GM21717 (cell line): ENCODE measurements around the gene ZNF597.
"Not testable (repeated sequence)": the region's sequence is repeated elsewhere in the genome, so short reads cannot be mapped to it uniquely, and the experiment has no call there.

Experiments
- ATAC-seq: cut with Tn5 transposase; IDR thresholded peaks from one replicate; pipeline ENCODE4 v1.9.1; 2021; ENCODE audit warnings: mild to moderate bottlenecking, moderate library complexity; ENCODE audit not compliant: unreplicated experiment

ZNF597 gene

DNA sequence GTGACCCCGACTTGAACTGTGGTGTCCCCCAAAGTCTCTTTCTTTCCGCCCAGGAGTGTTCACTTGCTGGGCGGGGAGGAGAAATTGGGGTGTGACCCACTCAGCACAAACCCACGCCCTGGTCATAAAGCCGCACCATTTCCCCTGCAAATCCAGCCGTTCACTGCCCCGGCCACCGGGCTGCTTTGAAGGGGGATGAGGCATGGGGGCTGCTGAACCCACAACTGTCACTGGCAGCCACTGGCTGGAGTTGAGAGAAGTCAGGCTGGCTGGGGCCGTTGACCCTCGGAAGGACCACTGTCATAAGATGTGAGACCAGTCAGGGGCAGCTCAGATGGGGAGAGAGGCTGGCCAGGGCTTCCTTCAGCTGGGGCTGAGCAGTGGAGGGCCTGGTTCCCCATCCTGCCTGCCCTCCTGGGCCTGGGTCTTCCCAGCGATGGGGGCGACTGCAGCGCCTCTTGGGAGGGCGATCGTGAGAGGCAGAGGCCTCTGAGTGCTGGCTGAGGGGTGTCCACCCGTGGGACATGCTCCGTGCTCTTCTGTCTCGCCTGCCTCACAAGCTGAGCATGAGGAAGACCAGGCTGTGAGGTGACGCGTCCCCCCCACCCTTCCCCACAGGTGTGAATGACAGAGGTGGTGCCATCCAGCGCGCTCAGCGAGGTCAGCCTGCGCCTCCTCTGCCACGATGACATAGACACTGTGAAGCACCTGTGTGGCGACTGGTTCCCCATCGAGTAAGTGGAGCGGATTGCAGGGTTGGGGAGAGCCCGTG, 32.5 kb upstream of the ZNF597 start:
- no peak for ATAC-seq

- ATAC-seq, result not testable (repeated sequence)
These were observed 31.6 kb upstream of the ZNF597 start for GRCh38 chr16:3474870-3475269.

DNA sequence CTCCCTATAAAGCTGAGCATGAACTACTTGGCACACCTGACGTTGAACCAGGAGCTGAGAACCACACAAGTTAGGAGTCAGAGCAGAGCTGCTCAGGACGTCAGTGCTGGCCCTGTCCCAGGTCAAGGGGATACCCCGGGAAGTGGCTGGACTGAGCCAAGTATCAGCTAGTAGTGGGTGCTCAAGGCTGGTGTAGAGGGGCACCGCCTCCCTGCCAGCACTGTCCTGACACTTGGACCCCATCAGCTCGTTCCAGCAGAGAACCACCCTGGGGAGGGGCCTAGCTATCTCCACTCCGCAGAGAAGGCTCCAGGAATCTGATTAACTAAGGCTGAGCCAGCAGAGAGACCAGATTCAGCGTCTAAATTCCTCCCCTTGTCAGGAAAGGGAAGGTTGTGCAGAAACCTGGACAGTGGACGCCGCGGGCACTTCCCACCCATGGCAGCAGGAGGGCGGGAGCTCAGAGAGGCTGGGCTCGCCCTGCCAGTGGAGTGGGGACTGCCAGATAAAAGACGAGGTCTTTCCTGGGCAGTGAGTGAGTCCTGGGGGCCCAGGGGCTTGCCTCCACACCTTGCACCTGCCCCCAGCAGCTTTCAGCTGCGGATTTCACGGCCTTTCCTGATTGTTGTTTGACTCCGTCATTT, 31.0 kb upstream of the ZNF597 start:
- no peak for ATAC-seq

DNA sequence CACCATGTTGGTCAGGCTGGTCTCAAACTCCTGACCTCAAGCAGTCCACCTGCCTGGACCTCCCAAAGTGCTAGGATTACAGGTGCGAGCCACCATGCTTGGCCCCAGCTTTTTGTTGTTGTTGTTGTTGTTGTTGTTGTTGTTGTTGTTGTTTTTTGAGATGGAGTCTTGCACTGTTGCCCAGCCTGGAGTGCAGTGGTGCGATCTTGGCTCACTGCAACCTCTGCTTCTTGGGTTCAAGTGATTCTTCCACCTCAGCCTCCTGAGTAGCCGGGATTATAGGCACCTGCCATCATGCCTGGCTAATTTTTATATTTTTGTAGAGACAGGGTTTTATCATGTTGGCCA, 30.3 kb upstream of the ZNF597 start:
- not testable (repeated sequence) for ATAC-seq

- no peak for ATAC-seq
These were observed 29.7 kb upstream of the ZNF597 start for GRCh38 chr16:3472878-3473595.

DNA sequence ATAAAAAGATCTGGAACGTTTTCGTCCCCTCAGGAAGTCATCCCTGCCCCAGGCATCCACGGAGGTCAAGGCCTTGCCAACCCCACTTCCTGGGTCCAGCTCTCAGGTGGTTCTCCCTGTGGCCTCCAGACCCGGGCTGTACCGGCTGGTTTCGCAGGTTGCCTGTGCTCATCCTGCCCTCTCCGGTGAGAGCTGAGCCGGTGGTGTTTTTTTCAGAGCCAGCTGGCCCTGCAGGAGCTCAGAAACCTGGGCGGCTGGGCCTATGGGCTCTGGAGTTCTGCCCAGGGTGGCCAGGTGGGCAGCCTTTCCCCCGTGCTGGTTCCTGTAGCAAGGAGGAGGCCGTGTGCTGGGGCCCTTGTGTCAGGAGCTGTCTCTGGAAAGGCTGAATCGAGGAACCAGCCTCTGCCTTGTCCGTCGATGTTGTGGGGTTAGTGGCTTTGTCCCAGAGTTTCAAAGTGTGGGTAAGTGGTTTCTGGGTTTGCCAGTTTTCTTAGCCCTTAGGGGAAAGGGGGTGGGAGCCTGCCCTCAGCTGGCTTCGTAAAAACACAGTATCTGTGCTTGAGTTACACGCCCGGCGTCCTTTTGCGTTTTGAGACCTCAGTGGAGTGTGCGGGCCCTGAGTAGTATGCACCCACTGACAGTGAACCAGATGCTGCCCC, 28.3 kb upstream of the ZNF597 start:
- no peak for ATAC-seq

DNA sequence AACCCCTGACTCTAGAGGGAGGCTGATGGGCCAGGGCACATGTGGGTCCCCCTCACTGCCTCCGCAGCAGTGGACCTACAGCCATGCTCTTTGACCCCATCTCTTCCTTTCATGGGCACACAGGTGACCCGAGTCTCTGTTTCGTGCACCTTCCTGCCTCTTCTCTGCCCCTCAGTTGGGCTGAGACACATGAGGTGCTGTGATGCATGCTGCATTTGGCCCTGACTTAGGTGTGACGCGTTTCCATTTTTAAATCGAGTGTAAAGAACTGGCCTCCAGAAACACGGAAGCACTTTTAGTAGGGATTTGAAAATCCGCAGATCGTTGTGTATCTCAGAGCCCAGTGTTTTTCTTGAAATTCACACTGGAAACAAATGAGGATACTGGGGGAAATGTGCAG, 27.4 kb upstream of the ZNF597 start:
- no peak for ATAC-seq

GRCh38 chr16:3469736-3470135, 26.4 kb upstream of the ZNF597 start:
- ATAC-seq, result no peak

- no peak for ATAC-seq
These were observed 25.2 kb upstream of the ZNF597 start for GRCh38 chr16:3468501-3468900.

- no peak for ATAC-seq
These were observed 24.6 kb upstream of the ZNF597 start for GRCh38 chr16:3467921-3468320.

DNA sequence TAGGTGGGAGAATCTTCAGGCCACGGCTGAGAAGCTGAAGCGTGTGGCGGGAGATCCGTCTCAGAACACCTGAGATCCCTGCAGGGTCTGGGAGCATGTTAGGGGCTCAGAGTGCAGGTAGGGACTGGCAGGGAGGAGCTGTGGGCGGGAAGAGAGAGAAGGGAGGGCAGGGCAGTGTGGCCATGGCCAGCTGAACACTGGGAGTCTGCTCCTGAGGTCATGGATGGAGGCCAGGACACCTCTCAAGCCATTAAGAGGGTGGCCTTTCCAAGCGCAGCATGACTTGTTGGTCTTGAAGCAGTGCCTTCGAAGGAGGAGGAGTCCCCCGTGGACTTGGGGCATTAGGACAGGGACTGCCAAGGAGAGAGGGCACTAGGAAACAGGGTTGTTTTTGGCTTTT, 23.9 kb upstream of the ZNF597 start:
- ATAC-seq, result no peak

- no peak for ATAC-seq
These were observed 22.7 kb upstream of the ZNF597 start for GRCh38 chr16:3465911-3466584.

- ATAC-seq, result no peak
These were observed 22.0 kb upstream of the ZNF597 start for GRCh38 chr16:3465301-3465700.

DNA sequence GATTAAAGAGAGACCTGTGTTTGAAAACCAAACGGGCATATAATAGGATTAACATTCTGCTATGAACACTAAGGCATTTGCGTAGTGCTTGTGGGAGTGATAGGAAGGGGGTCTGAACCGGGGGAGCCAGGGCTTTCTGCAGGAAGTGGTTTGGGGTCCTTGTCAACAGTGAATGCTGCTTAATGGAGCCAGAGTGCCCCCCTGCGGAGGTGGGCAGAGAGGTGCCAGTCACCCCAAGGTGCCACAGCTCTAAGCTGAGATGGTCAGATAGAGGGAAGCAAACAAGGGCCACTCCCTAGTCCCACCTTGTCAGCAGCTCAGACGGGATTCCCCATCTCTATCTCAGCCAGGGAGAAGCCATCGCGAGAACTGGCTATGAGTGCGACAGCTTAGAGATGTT, 17.8 kb upstream of the ZNF597 start:
- ATAC-seq, result no peak

- ATAC-seq, result no peak
These were observed 17.3 kb upstream of the ZNF597 start for GRCh38 chr16:3460585-3460984.

GRCh38 chr16:3460121-3460520, 16.8 kb upstream of the ZNF597 start:
- no peak for ATAC-seq

DNA sequence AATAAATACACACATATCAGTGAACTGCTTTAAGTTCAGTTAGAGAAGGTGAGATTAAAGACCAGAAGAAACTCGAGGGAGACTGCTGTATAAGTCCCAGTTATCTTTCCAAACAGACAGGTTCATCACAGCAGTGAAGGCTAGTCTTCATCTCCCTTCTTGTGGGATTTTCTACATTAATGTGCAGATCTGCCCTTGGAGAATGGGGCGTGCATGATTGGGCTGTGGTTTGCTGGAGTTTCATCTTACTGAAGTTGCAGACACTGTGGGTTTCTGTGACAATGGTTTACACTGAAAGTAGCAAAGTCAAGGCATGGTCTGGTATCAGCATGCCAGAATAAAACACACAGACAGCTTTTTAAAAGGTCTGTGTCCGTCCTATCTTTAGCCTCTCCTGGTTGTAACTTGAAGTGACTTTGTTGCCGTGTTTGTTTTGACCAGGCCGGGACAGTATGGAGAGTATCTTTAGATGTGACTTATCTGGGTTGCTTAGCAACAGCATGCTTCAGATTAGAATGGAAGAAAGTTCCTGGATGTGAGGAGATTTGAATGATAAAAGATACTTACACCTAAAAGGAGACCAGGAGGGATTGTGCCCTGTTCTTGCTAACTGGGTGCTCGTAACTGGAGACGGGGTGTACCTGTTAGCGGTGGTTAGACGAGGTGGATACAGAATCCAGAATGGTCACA, 16.2 kb upstream of the ZNF597 start:
- no peak for ATAC-seq

- no peak for ATAC-seq
These were observed 15.6 kb upstream of the ZNF597 start for GRCh38 chr16:3458852-3459361.

DNA sequence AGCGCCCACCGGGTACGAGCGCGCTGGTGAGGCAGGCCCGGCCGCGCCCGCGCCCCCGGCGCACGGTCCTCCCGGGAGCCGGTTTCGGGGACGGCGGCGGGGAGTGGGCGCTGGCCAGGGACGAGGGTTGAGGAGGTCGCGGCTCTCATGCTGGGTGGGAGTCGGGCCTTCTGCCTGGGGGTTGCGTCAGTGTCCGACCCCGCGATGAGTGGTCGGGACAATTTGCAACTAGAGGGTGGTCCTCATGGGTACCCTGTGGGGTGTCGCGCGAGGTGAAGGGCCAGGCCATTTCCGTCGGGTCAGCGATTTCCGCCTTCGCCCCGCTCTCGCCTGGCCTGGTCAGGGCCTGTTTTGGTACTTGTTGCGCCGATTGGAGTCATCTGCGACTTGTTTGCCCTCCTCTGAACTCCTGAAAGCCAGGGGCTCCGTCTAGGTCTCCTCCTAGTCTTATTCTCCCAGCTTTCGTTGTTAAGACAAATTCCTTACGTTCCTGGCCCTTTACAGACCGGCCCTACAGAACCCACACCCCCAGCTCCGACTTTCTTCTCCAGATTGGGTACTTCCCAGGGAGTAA, 15.1 kb upstream of the ZNF597 start:
- peak; percentile 10 for ATAC-seq
